GM21529 (cell line): ENCODE results near the gene PHOSPHO2.
"Not testable (repeated sequence)": the region's sequence is repeated elsewhere in the genome, so short reads cannot be mapped to it uniquely, and the experiment has no call there.

Experiments
- ATAC-seq: cut with Tn5 transposase; IDR thresholded peaks from one replicate; pipeline ENCODE4 v1.9.1; 2021; ENCODE audit not compliant: unreplicated experiment

Gene PHOSPHO2

DNA sequence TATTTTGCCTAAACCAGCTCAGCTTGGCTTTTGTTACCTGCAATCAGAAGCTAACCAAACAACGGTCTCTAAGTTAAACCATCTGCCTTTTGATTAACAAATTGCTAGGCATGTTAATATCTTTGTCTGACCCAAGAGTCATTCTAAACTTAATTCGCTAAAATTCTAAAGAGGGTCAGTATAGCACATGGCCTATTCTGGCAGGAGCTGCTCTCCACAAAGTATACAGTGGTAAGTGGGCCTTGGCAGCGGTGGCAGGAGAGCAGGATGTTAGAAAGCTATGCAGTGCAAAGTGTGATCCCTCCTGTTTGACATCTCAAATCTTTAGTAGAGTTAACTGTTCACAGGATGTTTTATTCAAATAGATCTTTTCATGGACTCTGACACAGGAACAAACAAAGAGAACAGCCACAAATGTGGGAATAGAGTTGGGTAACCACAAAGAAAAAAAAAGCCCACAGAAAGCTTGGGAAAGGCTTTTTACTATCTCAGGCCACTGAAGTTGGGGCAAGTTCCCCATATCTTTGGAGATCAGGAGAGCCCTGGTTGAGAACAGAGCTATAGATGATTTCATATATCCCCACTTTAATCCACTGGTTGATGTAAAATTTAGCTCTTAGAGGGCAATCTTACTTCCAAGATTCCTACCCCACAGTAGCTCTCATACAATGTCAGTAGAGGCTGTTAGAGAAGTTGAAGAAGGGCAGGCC lies 10.7 kb upstream of the PHOSPHO2 start:
- ATAC-seq, result no peak

DNA sequence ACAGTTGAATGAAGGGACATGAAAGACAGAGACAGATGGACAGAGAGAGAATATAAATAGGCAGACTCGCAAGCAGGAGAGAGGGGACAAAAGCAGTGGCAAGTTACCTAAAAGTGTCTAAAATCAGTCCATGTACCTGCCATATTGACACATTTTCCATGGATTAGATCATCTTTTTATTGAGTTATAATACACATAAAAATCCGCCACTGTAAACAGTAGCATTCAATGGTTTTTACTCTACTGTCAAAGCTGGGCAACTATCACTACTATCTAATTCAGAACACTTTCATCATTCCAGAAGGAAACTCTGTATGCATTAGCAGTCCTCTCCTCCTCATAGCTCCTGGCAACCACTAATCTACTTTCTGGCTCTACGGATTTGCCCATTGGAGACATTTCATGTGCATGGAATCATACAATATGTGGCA lies 10.1 kb upstream of the PHOSPHO2 start:
- no peak for ATAC-seq

DNA sequence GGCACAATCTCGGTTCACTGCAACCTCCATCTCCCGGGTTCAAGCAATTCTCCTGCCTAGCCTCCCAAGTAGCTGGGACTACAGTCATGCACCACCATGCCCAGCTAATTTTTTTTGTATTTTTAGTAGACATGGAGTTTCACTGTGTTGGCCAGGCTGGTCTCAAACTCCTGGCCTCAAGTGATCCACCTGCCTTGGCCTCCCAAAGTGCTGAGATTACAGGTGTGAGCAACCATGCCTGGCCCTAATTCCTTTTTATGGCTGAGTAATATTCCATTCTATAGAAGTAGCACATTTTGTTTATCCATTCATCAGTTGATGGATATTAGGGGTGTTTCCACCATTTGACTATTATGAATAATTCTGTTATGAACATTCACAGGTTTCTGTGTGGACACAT lies 9.6 kb upstream of the PHOSPHO2 start:
- not testable (repeated sequence) for ATAC-seq

DNA sequence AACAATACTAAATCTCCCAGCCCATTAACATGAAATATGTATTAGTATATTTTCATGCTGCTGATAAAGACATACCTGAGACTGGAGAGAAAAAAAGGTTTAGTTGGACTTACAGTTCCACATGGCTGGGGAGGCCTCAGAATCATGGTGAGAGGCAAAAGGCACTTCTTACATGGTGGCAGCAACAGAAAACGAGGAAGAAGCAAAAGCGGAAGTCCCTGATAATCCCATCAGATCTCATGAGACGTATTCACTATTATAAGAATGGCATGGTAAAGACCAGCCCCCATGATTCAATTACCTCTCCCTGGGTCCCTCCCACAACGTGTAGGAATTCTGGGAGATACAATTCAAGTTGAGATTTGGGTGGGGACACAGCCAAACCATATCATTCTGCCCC lies 7.4 kb upstream of the PHOSPHO2 start:
- not testable (repeated sequence) for ATAC-seq

GRCh38 chr2:169687943-169688342 lies 6.3 kb upstream of the PHOSPHO2 start:
- not testable (repeated sequence) for ATAC-seq

DNA sequence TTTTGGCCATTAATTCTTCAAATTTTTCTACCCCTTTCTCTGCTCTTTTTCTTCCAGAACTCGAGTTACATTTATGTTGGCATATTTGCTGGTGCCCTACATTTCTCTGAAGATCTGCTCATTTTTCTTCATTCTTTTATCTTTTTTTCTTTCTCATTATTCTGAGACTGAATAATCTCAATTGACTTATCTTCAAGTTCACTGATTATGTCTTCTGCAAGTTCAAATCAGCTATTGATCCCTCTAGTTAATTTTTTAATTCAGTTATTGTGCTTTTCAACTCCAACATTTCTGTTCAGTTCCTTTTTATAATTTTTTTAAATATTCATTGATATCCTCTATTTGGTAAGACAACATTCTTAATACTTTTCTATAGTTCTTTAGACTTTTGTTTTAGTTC lies 3.3 kb upstream of the PHOSPHO2 start:
- ATAC-seq, result no peak

DNA sequence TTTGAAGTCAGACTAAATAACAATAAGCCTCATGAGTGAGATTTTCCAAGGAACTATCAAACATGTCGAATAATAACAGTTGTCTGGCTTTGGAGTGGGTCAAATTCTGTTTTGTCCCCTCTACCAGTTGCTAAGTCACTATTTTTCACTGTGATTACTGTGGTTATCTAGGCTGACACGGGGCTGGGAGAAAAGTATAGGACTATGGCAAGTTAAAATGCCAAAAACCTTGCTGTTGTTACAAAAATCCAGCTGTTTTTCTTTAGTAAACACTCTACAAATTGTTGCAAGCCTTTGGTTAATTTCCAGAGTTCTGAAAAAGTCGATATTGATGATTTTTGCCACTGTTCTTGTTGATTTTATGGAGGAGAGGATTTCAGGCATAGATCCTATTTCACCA lies 1.6 kb upstream of the PHOSPHO2 start:
- no peak for ATAC-seq

DNA sequence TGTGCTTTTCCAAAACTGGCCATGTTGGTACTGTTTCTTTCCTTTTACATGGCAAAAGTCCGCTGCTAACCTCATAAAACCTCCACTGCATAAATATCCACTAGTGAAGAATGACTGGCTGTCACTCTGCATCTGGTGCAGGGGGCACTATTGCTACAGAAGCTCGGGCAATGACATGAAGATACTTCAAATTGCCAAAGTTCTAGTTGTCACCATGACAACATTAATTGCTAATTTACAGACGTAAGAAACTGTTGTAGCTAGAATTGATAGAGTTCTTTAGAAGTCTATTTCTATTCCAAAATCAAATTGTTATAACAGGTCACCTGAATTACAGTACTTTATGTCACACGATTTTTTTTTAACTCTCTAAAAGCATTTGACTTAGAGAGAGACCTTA lies 909 bp upstream of the PHOSPHO2 start:
- no peak for ATAC-seq

- ATAC-seq, result no peak
Measured at GRCh38 chr2:169694894-169695260, 608 bp downstream of the PHOSPHO2 start.

- ATAC-seq, result no peak
Measured at GRCh38 chr2:169696381-169696780, 2.1 kb downstream of the PHOSPHO2 start.

DNA sequence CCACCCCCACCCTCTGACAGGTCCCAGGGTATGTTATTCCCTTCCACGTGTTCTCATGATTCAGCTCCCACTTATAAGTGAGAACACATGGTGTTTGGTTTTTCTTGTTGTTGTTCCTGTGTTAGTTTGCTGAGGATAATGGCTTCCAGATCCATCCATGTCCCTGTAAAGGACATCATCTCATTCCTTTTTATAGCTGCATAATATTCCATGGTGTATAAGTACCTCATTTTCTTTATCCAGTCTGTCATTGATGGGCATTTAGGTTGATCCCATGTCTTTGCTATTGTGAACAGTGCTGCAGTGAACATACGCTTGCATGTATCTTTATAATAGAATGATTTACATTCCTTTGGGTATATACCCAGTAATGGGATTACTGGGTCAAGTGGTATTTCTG lies 4.9 kb downstream of the PHOSPHO2 start:
- not testable (repeated sequence) for ATAC-seq

- no peak for ATAC-seq
Measured at GRCh38 chr2:169702996-169703395, 8.7 kb downstream of the PHOSPHO2 start.

GRCh38 chr2:169704160-169704708 lies 10.0 kb downstream of the PHOSPHO2 start:
- no peak for ATAC-seq

DNA sequence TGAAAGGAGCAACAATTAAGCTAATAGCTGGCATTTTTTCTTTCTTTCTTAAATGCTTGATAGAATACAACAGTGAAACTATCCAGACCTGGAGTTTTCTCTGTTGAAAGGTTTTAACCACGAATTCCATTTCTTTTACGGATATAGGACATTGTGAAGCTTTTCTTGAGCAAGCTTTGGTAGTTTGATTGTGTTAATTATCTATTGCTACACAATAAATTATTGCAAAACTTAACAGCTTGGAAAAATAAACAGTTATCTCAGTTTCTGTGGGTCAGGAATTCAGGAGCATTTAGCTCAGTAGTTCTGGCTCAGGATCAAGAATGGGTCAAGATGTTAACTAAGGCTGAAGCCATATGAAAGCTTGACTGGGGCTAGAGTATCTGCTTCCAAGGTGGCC lies 11.7 kb downstream of the PHOSPHO2 start:
- no peak for ATAC-seq

DNA sequence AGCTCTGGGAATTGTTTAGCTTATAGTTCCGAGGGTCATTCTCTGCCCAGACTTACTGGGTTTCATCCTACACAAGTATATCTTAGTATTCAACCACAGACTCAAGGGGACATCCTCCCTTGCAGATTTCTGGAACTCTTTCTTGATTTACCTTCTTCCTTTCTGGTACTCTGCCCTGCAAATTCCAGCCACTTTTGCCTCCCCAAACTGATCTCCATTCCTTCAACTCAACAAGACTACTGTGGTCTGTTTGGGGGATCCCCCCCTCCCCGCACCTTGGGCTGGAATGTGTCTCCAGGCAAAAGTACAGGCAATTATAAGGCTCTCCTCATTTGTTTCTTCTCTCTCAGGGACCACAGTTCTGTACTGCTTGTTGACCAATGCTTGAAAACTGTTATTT lies 13.4 kb downstream of the PHOSPHO2 start:
- no peak for ATAC-seq

DNA sequence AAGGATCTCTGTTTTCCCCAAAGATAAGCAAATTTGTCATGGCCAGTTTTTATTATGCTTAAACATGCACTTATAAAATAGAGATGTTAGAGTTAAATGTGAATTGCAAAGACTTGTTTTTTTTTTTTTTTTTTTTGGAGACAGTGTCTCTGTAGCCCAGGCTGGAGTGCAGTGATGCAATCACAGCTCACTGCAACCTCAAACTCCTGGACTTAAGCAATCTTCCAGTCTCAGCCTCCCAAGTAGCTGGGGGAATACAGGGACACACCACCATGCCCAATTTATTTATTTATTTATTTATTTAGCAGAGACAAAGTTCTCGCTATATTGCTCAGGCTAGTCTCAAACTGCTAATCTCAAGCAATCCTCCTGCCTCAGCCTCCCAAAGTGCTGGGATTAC lies 15.1 kb downstream of the PHOSPHO2 start:
- no peak for ATAC-seq

- ATAC-seq, result no peak
Measured at GRCh38 chr2:169709981-169710380, 15.7 kb downstream of the PHOSPHO2 start.

DNA sequence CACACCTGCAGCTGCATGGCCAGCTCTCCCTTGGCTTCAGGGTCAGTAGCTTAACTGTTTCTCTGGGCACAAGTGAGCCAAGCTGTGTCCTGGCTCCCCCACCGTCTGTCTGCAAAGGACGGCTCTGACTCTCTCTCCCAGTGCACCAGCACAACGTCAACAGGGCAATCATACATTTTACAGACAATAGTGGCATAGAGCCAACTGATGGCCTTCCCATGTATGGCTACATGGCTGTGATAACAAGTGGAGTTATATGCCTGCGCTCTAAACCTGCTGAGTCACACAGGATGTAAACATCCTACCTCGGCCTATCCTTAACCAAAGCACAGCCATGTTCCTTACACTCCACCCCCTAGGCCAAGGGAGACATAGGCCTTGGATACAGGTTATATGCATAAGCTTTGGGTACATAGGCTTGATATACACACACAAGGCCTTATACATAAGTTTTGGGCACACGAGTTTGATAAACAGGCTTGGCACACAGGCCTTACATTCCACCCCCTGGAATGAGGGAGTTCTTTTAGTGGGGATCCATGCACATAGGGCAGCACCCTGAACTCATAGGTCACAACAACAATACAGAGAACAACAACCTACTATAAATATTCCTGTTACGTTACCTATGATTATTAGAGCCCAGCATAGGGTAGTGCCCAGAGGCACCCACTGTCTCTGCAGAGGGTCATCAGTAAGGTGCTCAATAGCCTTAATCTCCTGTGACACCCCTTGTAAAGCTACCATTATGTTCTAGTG lies 17.7 kb downstream of the PHOSPHO2 start:
- ATAC-seq, result no peak

- ATAC-seq, result no peak
Measured at GRCh38 chr2:169712791-169713227, 18.5 kb downstream of the PHOSPHO2 start.

DNA sequence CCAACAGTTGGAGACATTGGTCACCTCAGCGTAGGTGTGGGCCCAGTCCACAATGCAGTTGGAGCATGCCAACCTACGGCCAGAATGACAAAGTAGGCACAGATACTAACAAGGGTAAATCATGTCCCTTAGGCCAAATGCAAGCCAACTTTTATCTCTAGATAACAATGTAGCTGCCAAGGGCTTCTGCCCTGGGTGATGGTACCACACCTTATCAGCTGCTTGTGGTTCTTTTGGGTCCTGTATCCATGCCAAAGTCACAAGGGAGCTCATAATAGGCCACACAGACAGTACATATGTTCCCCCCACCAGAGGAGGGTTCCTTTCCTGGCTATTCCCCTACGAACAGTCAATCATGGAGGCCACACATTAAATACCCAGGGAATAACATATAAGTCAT lies 19.1 kb downstream of the PHOSPHO2 start:
- ATAC-seq, result no peak

DNA sequence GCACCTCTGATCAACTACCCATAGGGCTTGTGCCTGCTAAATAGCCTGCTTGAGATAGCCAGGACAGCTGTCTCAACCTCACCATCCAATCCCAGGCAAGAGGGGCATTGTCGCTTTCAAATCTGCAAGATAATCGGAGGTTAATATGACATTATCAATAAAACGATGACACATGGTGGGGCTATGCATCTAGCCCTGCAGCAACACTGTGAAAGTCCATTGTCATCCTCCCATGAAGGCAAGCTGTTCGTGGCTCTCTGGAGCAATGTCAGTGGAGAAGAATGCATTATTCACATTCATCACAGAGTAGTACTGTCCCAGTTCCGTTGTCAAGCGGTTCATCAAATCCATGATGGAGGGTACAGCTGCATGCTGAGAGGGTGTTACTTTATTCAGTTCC lies 20.4 kb downstream of the PHOSPHO2 start:
- ATAC-seq, result no peak
